PFSK-1 (cell line): Measurements from ENCODE around the gene GNS.

Experiments
- FOXP2 ChIP-seq: optimal IDR thresholded peaks from 2 replicates; pipeline ENCODE3; 2011; ENCODE audit warnings: borderline replicate concordance, control low read depth, inconsistent platforms; ENCODE audit not compliant: insufficient read depth; ENCODE audit errors: extremely low read length, extremely low read depth
- POLR2AphosphoS5 ChIP-seq: IDR thresholded peaks from 2 replicates; pipeline ENCODE4 v1.6.1; 2012; ENCODE audit warnings: low read depth, mild to moderate bottlenecking, control low read depth, low read length, moderate library complexity
- SIN3A ChIP-seq: IDR thresholded peaks from 2 replicates; pipeline ENCODE4 v1.6.1; 2012; ENCODE audit warnings: mild to moderate bottlenecking, low read length, moderate library complexity, borderline replicate concordance; ENCODE audit not compliant: insufficient read depth
- TAF1 ChIP-seq: IDR thresholded peaks from 2 replicates; pipeline ENCODE4 v1.6.1; 2012; ENCODE audit warnings: low read length, control low read depth, borderline replicate concordance; ENCODE audit not compliant: insufficient read depth
- TF ChIP-seq, protein P1 (sequence below), 2 experiments: IDR thresholded peaks; 2 replicates each; pipeline versions ENCODE4 v1.6.1 to v1.8.0; 2011 to 2012; ENCODE audit warnings: low read depth in 2 of 2, low read length in 2 of 2, control low read depth in 1 of 2, inconsistent platforms in 1 of 2, mild to moderate bottlenecking in 1 of 2, moderate library complexity in 1 of 2; ENCODE audit not compliant: insufficient read depth in 1 of 2

DNA sequence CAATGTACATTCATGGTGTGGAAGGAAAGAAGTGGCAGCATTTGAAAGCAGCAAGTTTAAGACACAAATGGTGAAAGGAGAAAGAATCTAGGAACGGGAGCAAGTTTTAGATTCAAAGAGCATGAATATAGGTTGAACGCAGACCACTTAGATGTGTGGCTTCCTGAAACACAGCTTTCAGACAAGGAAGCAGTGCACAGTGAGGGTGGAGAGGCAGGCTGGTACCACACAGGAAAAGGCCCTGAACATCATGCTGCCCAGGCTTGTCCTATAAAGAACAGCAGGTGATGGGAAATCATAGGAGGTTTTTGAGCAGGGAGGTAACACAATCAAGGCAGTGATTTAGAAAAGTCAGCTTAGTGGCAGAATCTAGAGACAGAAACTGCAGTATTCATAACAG is 35.6 kb downstream of the GNS start:
- TF ChIP-seq SIN3A (no peak), POLR2AphosphoS5 (no peak), TAF1 (no peak), FOXP2 (no peak)
- TF ChIP-seq, protein P1, sequence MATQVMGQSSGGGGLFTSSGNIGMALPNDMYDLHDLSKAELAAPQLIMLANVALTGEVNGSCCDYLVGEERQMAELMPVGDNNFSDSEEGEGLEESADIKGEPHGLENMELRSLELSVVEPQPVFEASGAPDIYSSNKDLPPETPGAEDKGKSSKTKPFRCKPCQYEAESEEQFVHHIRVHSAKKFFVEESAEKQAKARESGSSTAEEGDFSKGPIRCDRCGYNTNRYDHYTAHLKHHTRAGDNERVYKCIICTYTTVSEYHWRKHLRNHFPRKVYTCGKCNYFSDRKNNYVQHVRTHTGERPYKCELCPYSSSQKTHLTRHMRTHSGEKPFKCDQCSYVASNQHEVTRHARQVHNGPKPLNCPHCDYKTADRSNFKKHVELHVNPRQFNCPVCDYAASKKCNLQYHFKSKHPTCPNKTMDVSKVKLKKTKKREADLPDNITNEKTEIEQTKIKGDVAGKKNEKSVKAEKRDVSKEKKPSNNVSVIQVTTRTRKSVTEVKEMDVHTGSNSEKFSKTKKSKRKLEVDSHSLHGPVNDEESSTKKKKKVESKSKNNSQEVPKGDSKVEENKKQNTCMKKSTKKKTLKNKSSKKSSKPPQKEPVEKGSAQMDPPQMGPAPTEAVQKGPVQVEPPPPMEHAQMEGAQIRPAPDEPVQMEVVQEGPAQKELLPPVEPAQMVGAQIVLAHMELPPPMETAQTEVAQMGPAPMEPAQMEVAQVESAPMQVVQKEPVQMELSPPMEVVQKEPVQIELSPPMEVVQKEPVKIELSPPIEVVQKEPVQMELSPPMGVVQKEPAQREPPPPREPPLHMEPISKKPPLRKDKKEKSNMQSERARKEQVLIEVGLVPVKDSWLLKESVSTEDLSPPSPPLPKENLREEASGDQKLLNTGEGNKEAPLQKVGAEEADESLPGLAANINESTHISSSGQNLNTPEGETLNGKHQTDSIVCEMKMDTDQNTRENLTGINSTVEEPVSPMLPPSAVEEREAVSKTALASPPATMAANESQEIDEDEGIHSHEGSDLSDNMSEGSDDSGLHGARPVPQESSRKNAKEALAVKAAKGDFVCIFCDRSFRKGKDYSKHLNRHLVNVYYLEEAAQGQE (IDR thresholded peaks at IDR 0.05; ENCODE audit: insufficient read depth in 1 of 2, low read depth in 2 of 2, low read length in 2 of 2) = no peak
